HG02884 (cell line): ENCODE data around the gene SAFB2.

Source experiments
- ATAC-seq: cut with Tn5 transposase; IDR thresholded peaks from one replicate; pipeline ENCODE4 v1.9.1; 2021; ENCODE audit warnings: mild to moderate bottlenecking, moderate library complexity; ENCODE audit not compliant: unreplicated experiment

Gene SAFB2

GRCh38 chr19:5635427-5635826, 12.9 kb upstream of the SAFB2 start:
- no peak for ATAC-seq

GRCh38 chr19:5632657-5633056, 10.1 kb upstream of the SAFB2 start:
- ATAC-seq, result no peak

GRCh38 chr19:5632241-5632612, 9.7 kb upstream of the SAFB2 start:
- no peak for ATAC-seq

GRCh38 chr19:5631567-5632240, 9.1 kb upstream of the SAFB2 start:
- no peak for ATAC-seq

GRCh38 chr19:5628919-5629481, 6.4 kb upstream of the SAFB2 start:
- no peak for ATAC-seq

- no peak for ATAC-seq
Observed at GRCh38 chr19:5628461-5628860, 5.9 kb upstream of the SAFB2 start.

GRCh38 chr19:5627395-5627904, 4.9 kb upstream of the SAFB2 start:
- no peak for ATAC-seq

- no peak for ATAC-seq
Observed at GRCh38 chr19:5625641-5626040, 3.1 kb upstream of the SAFB2 start.

- ATAC-seq, result no peak
Observed at GRCh38 chr19:5624741-5625278, 2.2 kb upstream of the SAFB2 start.

GRCh38 chr19:5624018-5624663, 1.6 kb upstream of the SAFB2 start:
- ATAC-seq, result no peak

- ATAC-seq, result no peak
Observed at GRCh38 chr19:5623397-5624017, 931 bp upstream of the SAFB2 start.

- ATAC-seq, result no peak
Observed at GRCh38 chr19:5621945-5622464, 571 bp downstream of the SAFB2 start.

- no peak for ATAC-seq
Observed at GRCh38 chr19:5621311-5621944, 1.1 kb downstream of the SAFB2 start.

GRCh38 chr19:5619946-5620345, 2.6 kb downstream of the SAFB2 start:
- ATAC-seq, result no peak

- no peak for ATAC-seq
Observed at GRCh38 chr19:5618591-5618990, 4.0 kb downstream of the SAFB2 start.

- ATAC-seq, result no peak
Observed at GRCh38 chr19:5617080-5617479, 5.5 kb downstream of the SAFB2 start.

GRCh38 chr19:5615756-5616327, 6.7 kb downstream of the SAFB2 start:
- no peak for ATAC-seq

GRCh38 chr19:5612891-5613865, 9.4 kb downstream of the SAFB2 start:
- ATAC-seq, result no peak

GRCh38 chr19:5609881-5610448, 12.6 kb downstream of the SAFB2 start:
- ATAC-seq, result no peak
